GM12892 (cell line): ENCODE measurements around the gene CHIT1.
"Not testable (repeated sequence)": the region's sequence is repeated elsewhere in the genome, so short reads cannot be mapped to it uniquely, and the experiment has no call there.

Experiments
- DNase-seq: peaks from one replicate; pipeline ENCODE4 v3.0.0; 2011; ENCODE audit not compliant: insufficient read length
- FAIRE-seq: peaks from 2 replicates; lab custom pipeline; 2011; peaks lifted over from hg19 to GRCh38; lab: Jason Lieb, UNC
- POLR2A ChIP-seq: IDR thresholded peaks from 2 replicates; pipeline ENCODE4 v1.6.1; 2011; ENCODE audit warnings: low read depth, low read length, control low read depth
- POLR2AphosphoS5 ChIP-seq: IDR thresholded peaks from 2 replicates; pipeline ENCODE4 v1.6.1; 2011; ENCODE audit warnings: low read depth, low read length, control low read depth
- TAF1 ChIP-seq: IDR thresholded peaks from 2 replicates; pipeline ENCODE4 v1.6.1; 2011; ENCODE audit warnings: low read depth, mild to moderate bottlenecking, control low read depth, low read length, borderline replicate concordance

The CHIT1 gene

GRCh38 chr1:203252678-203253077 is 23.2 kb upstream of the CHIT1 start:
- FAIRE-seq (no peak), DNase-seq (no peak)
- TF ChIP-seq POLR2AphosphoS5 = no peak
- TF ChIP-seq TAF1 = no peak
- no peak for TF ChIP-seq POLR2A

- no peak for TF ChIP-seq TAF1
- no peak for TF ChIP-seq POLR2A
- no peak for TF ChIP-seq POLR2AphosphoS5
- FAIRE-seq (no peak), DNase-seq (no peak)
Observed at GRCh38 chr1:203251466-203251865, 22.0 kb upstream of the CHIT1 start.

GRCh38 chr1:203250911-203251310 is 21.4 kb upstream of the CHIT1 start:
- FAIRE-seq (no peak), DNase-seq (no peak)
- TF ChIP-seq TAF1 (no peak), POLR2AphosphoS5 (no peak), POLR2A (no peak)

- TF ChIP-seq TAF1 (no peak), POLR2A (no peak), POLR2AphosphoS5 (no peak)
- FAIRE-seq = no peak
- no peak for DNase-seq
Observed at GRCh38 chr1:203244776-203245175, 15.3 kb upstream of the CHIT1 start.

- DNase-seq, FAIRE-seq: not testable (repeated sequence)
Observed at GRCh38 chr1:203241708-203242107, 12.2 kb upstream of the CHIT1 start.

GRCh38 chr1:203239526-203240305 is 10.2 kb upstream of the CHIT1 start:
- TF ChIP-seq POLR2A (no peak), POLR2AphosphoS5 (no peak), TAF1 (no peak)
- no peak for FAIRE-seq
- DNase-seq = no peak

GRCh38 chr1:203239081-203239480 is 9.6 kb upstream of the CHIT1 start:
- TF ChIP-seq POLR2AphosphoS5 = no peak
- TF ChIP-seq POLR2A = no peak
- TF ChIP-seq TAF1 = no peak
- DNase-seq (no peak), FAIRE-seq (no peak)

GRCh38 chr1:203238535-203238934 is 9.1 kb upstream of the CHIT1 start:
- TF ChIP-seq POLR2AphosphoS5 = no peak
- TF ChIP-seq TAF1 = no peak
- no peak for TF ChIP-seq POLR2A
- DNase-seq (no peak), FAIRE-seq (no peak)

GRCh38 chr1:203234901-203235300 is 5.4 kb upstream of the CHIT1 start:
- DNase-seq, FAIRE-seq: not testable (repeated sequence)

- FAIRE-seq (no peak), DNase-seq (no peak)
- TF ChIP-seq POLR2A (no peak), TAF1 (no peak), POLR2AphosphoS5 (no peak)
Observed at GRCh38 chr1:203228670-203229069, 803 bp downstream of the CHIT1 start.

GRCh38 chr1:203227371-203228083 is 1.9 kb downstream of the CHIT1 start:
- no peak for DNase-seq
- no peak for TF ChIP-seq TAF1
- TF ChIP-seq POLR2AphosphoS5 = no peak
- no peak for FAIRE-seq

- FAIRE-seq = no peak
- TF ChIP-seq POLR2AphosphoS5 (no peak), POLR2A (no peak), TAF1 (no peak)
Observed at GRCh38 chr1:203225071-203225470, 4.4 kb downstream of the CHIT1 start.

More at GRCh38 chr1:203225071-203225470, 4.4 kb downstream of the CHIT1 start:
- no peak for DNase-seq
